Mucosa of descending colon (tissue), 3 donors: ENCODE measurements around the gene ZNF148. TPM values are rescaled to one million over a fixed set of nuclear protein-coding genes. Genes with fewer than 3 reads are reported as not detected.

Experiments
- ATAC-seq: fragments of 200-7000 bp; cut with Tn5 transposase; one replicate; pipeline ENCODE4 v1.9.1; 2020; ENCODE audit warnings: mild to moderate bottlenecking, moderate library complexity
- DNase-seq, 3 donors: peaks; one replicate each; pipeline ENCODE4 v3.0.0-alpha.2; 2020
- H3K36me3 ChIP-seq: fragments of 200-600 bp; one replicate; pipeline ENCODE4 v1.8.0; 2021; ENCODE audit warnings: low read depth, mild to moderate bottlenecking
- H3K4me1 ChIP-seq: fragments of 200-600 bp; one replicate; pipeline ENCODE4 v1.8.0; 2021; ENCODE audit warnings: low read depth, mild to moderate bottlenecking
- H3K4me3 ChIP-seq: fragments of 200-600 bp; one replicate; pipeline ENCODE4 v1.8.0; 2021; ENCODE audit warnings: mild to moderate bottlenecking
- H3K9me3 ChIP-seq: fragments of 200-600 bp; one replicate; pipeline ENCODE4 v1.8.0; 2021; ENCODE audit warnings: mild to moderate bottlenecking
- CTCF ChIP-seq: fragments of 200-600 bp; IDR thresholded peaks from one replicate; pipeline ENCODE4 v1.8.0; 2022; ENCODE audit warnings: antibody characterized with exemption, mild to moderate bottlenecking
- intact Hi-C, 2 donors: fragments of 100-400 bp; cut with DNase I in 1 of 2; cut with micrococcal nuclease in 1 of 2; formaldehyde crosslinking; loops; one replicate each; pipeline versions ENCODE4 v1.11.0 to v1.11.1; 2022; cut with DNase I, micrococcal nuclease
- total RNA-seq, 3 donors: library from RNA; stranded (reverse); fragmentation: NEBNext Ultra II Directional in 2 of 3; extraction: Animal tissue kit (Norgen Biotek cat#: 25700) in 2 of 3; gene quantifications; one replicate each; pipeline versions ENCODE4 v1.2.1 to v1.2.4, GENCODE V29; 2021 to 2023
- donor health status: DM: no; HTN: no; CAD: no; lungs with moderate emphysema.
- donor health status: DM: no; HTN: no; CAD: no.
- donor health status: DM: no; HTN: yes; CAD: no.

Gene ZNF148
- total RNA-seq, 3 donors from 2014 or later, result 39.8 to 79.5 (median 42.6) TPM

GRCh38 chr3:125326957-125327356 lies 48.2 kb downstream of the ZNF148 start:
- no peak for TF ChIP-seq CTCF
- ATAC-seq, result no peak
- Histone ChIP-seq H3K9me3 (no peaks in the 10 kb centered on the region), H3K36me3 (no peaks in the 10 kb centered on the region), H3K4me1 (no peaks in the 10 kb centered on the region), H3K4me3 (no peak overlapping the region)
- no peak for DNase-seq
- intact Hi-C loops, result no loop called here

GRCh38 chr3:125325746-125326145 lies 49.4 kb downstream of the ZNF148 start:
- DNase-seq, result no peak
- no peak for TF ChIP-seq CTCF
- Histone ChIP-seq H3K4me3 (no peak overlapping the region), H3K9me3 (no peaks in the 10 kb centered on the region), H3K36me3 (no peaks in the 10 kb centered on the region), H3K4me1 (no peaks in the 10 kb centered on the region)
- ATAC-seq, result no peak
- intact Hi-C loops, result no loop called here

- H3K4me3 ChIP-seq, result no peak overlapping the region
- DNase-seq (no peak), ATAC-seq (no peak)
- TF ChIP-seq CTCF, result no peak
- intact Hi-C loops, result loop anchor here in 1 of 2 donors (5.0 kb wide), 1 partner anchor 172 kb away; no protein-coding TSS in a partner anchor
- H3K36me3 ChIP-seq, result no peaks in the 10 kb centered on the region
- no peaks in the 10 kb centered on the region for H3K9me3 ChIP-seq
- no peaks in the 10 kb centered on the region for H3K4me1 ChIP-seq
Measured at GRCh38 chr3:125324341-125324740, 50.8 kb downstream of the ZNF148 start.

GRCh38 chr3:125322917-125323316 lies 52.2 kb downstream of the ZNF148 start:
- Histone ChIP-seq H3K4me3 (no peak overlapping the region), H3K4me1 (no peaks in the 10 kb centered on the region), H3K36me3 (no peaks in the 10 kb centered on the region), H3K9me3 (no peaks in the 10 kb centered on the region)
- DNase-seq (no peak), ATAC-seq (no peak)
- intact Hi-C loops, result loop anchor here in 1 of 2 donors (5.0 kb wide), 1 partner anchor 171 kb away; no protein-coding TSS in a partner anchor
- no peak for TF ChIP-seq CTCF

- DNase-seq, result no peak
- ATAC-seq, result no peak
- intact Hi-C loops, result loop anchor here in 1 of 2 donors (5.0 kb wide), 1 partner anchor 170 kb away; no protein-coding TSS in a partner anchor
Measured at GRCh38 chr3:125322166-125322565, 53.0 kb downstream of the ZNF148 start.

More at GRCh38 chr3:125322166-125322565, 53.0 kb downstream of the ZNF148 start:
- no peak for TF ChIP-seq CTCF
- Histone ChIP-seq H3K4me3 (no peak overlapping the region), H3K9me3 (no peaks in the 10 kb centered on the region), H3K36me3 (no peaks in the 10 kb centered on the region), H3K4me1 (no peaks in the 10 kb centered on the region)
